Esophagus muscularis mucosa (tissue), 3 donors: ENCODE data around the gene OSBPL2.

Source experiments
- CTCF ChIP-seq, 3 experiments: fragments of 200-600 bp in 2 of 3; fragments of 450-650 bp in 1 of 3; sonication (generic) in 2 of 3; IDR thresholded peaks; one replicate each; pipeline ENCODE4 v1.5.1; 2017 to 2019; ENCODE audit warnings: antibody characterized with exemption in 3 of 3, mild to moderate bottlenecking in 2 of 3, moderate library complexity in 1 of 3
- POLR2A ChIP-seq: fragments of 450-650 bp; IDR thresholded peaks from one replicate; pipeline ENCODE4 v1.6.1; 2017; ENCODE audit warnings: antibody characterized with exemption, moderate library complexity, mild to moderate bottlenecking, low read depth

DNA sequence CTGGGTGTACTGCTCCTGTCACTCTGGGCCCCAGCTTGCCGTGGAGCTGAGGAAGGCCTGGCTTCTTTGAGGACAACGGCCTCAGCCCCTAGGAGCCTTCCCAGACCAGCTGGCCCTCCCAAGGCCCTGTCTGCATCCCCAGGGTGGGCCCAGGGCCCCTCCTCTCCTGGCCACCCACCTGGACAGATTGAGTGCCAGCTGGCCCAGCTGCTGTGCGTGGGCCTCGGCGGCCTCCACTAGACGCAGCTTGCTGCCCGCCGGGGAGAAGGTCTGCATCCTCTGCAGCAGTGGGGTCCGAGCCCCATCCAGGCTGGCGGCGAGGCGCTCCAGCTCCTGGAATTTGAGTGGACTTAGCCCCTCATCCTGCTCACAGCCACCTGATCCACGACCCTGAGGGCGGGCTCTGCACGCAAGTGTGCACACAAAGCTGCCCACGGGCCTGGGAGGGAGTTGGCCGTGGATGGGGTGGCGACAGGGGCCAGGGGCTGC is 78.9 kb downstream of the OSBPL2 start:
- TF ChIP-seq POLR2A (no peak), CTCF (IDR thresholded peaks at IDR 0.05) (no peak)
